Psoas muscle (tissue), 8 donors: ENCODE measurements around the gene BMPR1A. TPM values are rescaled to one million over a fixed set of nuclear protein-coding genes. Genes with fewer than 3 reads are reported as not detected.

ENCODE experiments used
- ATAC-seq, 4 donors: fragments of 200-7000 bp; cut with Tn5 transposase; one replicate each; pipeline ENCODE4 v1.9.1; 2020; ENCODE audit warnings: moderate library complexity in 3 of 4, mild to moderate bottlenecking in 2 of 4
- DNase-seq, 2 donors: peaks; one replicate each; pipeline ENCODE4 v3.0.0-alpha.2; 2020
- H3K27ac ChIP-seq: fragments of 200-600 bp; one replicate; pipeline ENCODE4 v1.8.0; 2022
- H3K27me3 ChIP-seq, 3 donors: fragments of 200-600 bp in 1 of 3; one replicate each; pipeline versions ENCODE4 v1.6.1 to v1.8.0; 2013 to 2022; ENCODE audit warnings: low read length in 2 of 3, mild to moderate bottlenecking in 2 of 3, moderate library complexity in 1 of 3; ENCODE audit not compliant: insufficient read depth in 3 of 3
- H3K36me3 ChIP-seq, 2 donors: fragments of 200-600 bp in 1 of 2; one replicate each; pipeline versions ENCODE4 v1.6.1 to v1.8.0; 2013 to 2022; ENCODE audit warnings: low read depth in 1 of 2, mild to moderate bottlenecking in 1 of 2, moderate library complexity in 1 of 2; ENCODE audit not compliant: insufficient read depth in 1 of 2
- H3K4me1 ChIP-seq: fragments of 200-600 bp; one replicate; pipeline ENCODE4 v1.8.0; 2022
- H3K4me3 ChIP-seq: fragments of 200-600 bp; one replicate; pipeline ENCODE4 v1.8.0; 2022; ENCODE audit warnings: mild to moderate bottlenecking
- H3K9me3 ChIP-seq: fragments of 200-600 bp; one replicate; pipeline ENCODE4 v1.8.0; 2022
- WGBS, 3 donors: extraction: QIAGEN DNeasy Blood & Tissue Kit; methylation state at CpG; one replicate each; pipeline versions ENCODE4 v1.1.6 to v1.1.7; 2013; 5-methylcytosine and 5-hydroxymethylcytosine counted together
- intact Hi-C, 2 donors: fragments of 100-400 bp; cut with DNase I; formaldehyde crosslinking; loops; one replicate each; pipeline versions ENCODE4 v1.11.0 to v1.14.2; 2022
- polyA plus RNA-seq, 3 donors: library from polyadenylated mRNA; stranded (reverse); fragments of 200-250 nt; gene quantifications; one replicate each; pipeline ENCODE4 v1.2.3, GENCODE V29; 2013
- total RNA-seq, 4 donors: library from RNA; stranded (reverse); fragmentation: NEBNext Ultra II Directional in 2 of 4; extraction: Animal tissue kit (Norgen Biotek cat#: 25700) in 2 of 4; gene quantifications; one replicate each; pipeline versions ENCODE4 v1.2.1 to v1.2.4, GENCODE V29; 2021 to 2023
- TF ChIP-seq, protein P1 (sequence below): fragments of 200-600 bp; IDR thresholded peaks from one replicate; pipeline ENCODE4 v1.8.0; 2022; ENCODE audit warnings: antibody characterized with exemption
- donor health status: healthy with polysubstance abuse.
- donor health status: DM: no; HTN: no; CAD: no; lungs with moderate emphysema.
- donor health status: Bipolar disorder and iron deficiency.
- donor health status: healthy.
- donor health status: DM: yes; HTN: yes; CAD: no.
- donor health status: DM: no; HTN: no; CAD: no.
- donor health status: DM: no; HTN: no; CAD: no.
- donor health status: DM: yes; HTN: yes; CAD: no.

Gene BMPR1A
- total and polyA plus RNA-seq, 7 donors, result 4.6 to 30.0 (median 22.7) TPM

DNA sequence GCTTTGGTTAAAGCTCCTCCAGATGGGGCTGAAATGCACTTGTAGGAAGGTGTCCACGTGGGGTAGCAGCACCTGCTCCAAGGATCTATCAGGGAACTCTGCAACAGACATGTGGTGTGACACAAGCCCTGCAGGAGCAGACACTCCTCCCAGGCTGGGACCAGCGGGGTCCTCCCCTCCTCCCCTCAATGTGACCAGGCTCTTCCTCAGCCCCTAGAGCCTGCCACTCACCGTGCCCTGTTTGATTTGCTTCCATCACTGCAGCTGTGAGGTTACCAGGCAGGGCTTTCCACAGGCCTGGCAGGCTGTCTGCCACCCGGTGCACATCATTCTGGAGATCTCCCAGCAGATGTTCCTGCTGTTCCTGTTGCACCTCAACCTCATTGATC lies 187.6 kb downstream of the BMPR1A start:
- no peaks in the 10 kb centered on the region for H3K36me3 ChIP-seq
- H3K27me3 ChIP-seq, result no peaks in the 10 kb centered on the region
- WGBS, 3 donors, result 52 to 75% (median 57%) methylated on average over 4 of the region's 4 CpGs
- intact Hi-C loops, result no loop called here
- H3K4me1 ChIP-seq, result peaks cover 6% of the 10 kb centered on the region
- no peaks in the 10 kb centered on the region for H3K9me3 ChIP-seq
- no peak overlapping the region for H3K4me3 ChIP-seq
- TF ChIP-seq, protein P1, sequence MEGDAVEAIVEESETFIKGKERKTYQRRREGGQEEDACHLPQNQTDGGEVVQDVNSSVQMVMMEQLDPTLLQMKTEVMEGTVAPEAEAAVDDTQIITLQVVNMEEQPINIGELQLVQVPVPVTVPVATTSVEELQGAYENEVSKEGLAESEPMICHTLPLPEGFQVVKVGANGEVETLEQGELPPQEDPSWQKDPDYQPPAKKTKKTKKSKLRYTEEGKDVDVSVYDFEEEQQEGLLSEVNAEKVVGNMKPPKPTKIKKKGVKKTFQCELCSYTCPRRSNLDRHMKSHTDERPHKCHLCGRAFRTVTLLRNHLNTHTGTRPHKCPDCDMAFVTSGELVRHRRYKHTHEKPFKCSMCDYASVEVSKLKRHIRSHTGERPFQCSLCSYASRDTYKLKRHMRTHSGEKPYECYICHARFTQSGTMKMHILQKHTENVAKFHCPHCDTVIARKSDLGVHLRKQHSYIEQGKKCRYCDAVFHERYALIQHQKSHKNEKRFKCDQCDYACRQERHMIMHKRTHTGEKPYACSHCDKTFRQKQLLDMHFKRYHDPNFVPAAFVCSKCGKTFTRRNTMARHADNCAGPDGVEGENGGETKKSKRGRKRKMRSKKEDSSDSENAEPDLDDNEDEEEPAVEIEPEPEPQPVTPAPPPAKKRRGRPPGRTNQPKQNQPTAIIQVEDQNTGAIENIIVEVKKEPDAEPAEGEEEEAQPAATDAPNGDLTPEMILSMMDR, result no peak
- H3K27ac ChIP-seq, result no peak overlapping the region
- no peak for ATAC-seq
- no peak for DNase-seq

DNA sequence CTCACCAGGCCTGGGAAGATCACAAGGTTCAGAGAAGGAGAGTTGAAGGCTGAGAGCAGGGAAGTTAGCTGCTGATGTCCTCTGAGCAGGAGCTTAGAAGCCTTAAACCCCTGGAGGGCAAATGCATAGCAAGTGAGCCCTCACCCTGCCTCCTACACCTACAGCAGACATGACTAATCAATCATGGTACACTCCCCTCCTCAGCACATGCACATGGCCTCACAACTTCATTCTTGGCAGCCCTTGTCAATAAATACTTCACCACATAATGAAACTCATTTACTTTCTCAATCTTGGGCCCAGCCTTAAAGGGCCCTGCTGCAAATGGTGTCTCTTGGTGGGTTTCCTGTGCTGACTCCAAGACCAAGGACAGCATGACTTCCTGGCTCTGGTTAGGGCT lies 188.1 kb downstream of the BMPR1A start:
- H3K36me3 ChIP-seq, result no peaks in the 10 kb centered on the region
- TF ChIP-seq, protein P1, result no peak
- peaks cover 6% of the 10 kb centered on the region for H3K4me1 ChIP-seq
- H3K27me3 ChIP-seq, result no peaks in the 10 kb centered on the region
- no peak for DNase-seq
- no peak overlapping the region for H3K27ac ChIP-seq
- H3K9me3 ChIP-seq, result no peaks in the 10 kb centered on the region
- H3K4me3 ChIP-seq, result no peak overlapping the region
- no peak for ATAC-seq
- intact Hi-C loops, result no loop called here

DNA sequence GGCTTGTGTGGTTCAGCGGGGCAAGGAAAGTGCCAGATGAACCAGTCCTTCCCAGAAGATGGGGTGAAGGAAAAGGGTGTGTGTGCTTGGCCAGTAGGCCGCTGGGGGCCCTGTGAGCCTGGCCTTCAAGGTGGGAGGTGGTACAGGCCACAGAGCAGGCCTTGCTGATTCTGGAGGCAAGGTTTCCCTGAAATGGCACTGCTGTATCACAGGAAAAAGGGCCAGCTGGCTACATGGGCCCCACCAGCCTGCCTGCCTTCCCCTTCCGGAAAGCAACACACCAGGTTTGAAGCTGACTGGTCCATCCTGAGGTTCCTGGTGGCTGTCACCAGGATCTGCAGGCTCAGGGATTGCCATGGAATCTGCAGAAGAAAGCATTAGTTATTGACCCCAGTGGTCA lies 188.5 kb downstream of the BMPR1A start:
- Histone ChIP-seq H3K4me1 (peaks cover 6% of the 10 kb centered on the region), H3K27ac (no peak overlapping the region), H3K4me3 (no peak overlapping the region), H3K36me3 (no peaks in the 10 kb centered on the region), H3K9me3 (no peaks in the 10 kb centered on the region), H3K27me3 (no peaks in the 10 kb centered on the region)
- DNase-seq (no peak), ATAC-seq (no peak)
- 82 to 86% (median 86%) methylated on average over 3 of the region's 3 CpGs for WGBS, 3 donors
- TF ChIP-seq, protein P1, result no peak
- intact Hi-C loops, result no loop called here

DNA sequence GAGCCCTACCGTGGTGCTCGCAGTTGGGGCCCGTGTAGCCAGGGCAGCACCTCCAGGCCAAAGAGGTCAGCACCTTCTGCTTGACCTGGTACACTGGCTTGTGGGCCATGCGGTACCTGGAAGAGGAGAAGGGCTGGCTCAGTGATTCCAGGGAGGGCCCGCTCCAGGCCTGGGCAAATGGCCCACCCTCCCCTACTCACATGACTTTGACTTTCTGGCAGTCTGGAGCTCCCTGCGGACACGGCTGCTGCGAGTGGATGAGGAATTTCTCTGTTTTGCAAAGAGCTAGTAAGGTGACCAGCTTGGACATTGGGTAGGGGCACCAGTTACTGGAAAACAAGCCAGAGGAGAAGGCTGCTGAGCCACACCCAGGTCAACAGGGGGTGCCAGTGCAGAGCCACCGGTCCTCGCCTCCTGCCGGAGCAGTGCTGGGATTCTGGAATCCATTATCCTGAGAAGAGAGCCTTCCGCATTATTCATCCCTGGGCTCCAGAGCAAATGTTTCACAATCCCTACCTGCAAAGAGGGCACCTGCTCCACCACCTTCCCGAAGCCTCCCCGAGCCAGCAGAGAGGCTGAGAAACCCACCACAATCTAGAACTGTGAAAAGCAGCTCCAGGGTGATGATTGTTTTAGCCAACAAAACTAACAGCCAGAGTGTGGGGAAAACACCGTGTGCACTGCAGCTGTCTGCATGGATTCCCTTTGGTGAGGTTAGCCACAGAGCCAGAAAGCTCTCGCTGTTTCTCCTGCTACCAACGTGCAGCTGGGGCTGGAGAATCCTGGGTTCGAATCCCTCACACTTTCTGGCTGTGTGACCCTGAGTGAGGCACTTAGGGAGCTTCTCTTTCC lies 189.2 kb downstream of the BMPR1A start:
- TF ChIP-seq, protein P1, result no peak
- DNase-seq (peak; percentile 37 to 51), ATAC-seq (peak in 3 of 4 donors; percentile 47 to 57 (median 49))
- WGBS, 3 donors, result 28 to 37% (median 28%) methylated on average over 18 of the region's 18 CpGs
- peaks cover 6% of the 10 kb centered on the region for H3K4me1 ChIP-seq
- H3K27me3 ChIP-seq, result no peaks in the 10 kb centered on the region
- H3K36me3 ChIP-seq, result no peaks in the 10 kb centered on the region
- intact Hi-C loops, result no loop called here
- H3K4me3 ChIP-seq, result no peak overlapping the region
- no peak overlapping the region for H3K27ac ChIP-seq
- H3K9me3 ChIP-seq, result no peaks in the 10 kb centered on the region
